Prostate gland (tissue), 2 donors: Measurements from ENCODE around the gene TACC2.

Experiments used
- CTCF ChIP-seq, 4 experiments: fragments of 200-600 bp in 2 of 4; fragments of 450-650 bp in 2 of 4; sonication (generic) in 2 of 4; IDR thresholded peaks; 1 replicate in 3 of 4; 2 replicates in 1 of 4; pipeline ENCODE4 v1.5.1; 2016 to 2019; ENCODE audit warnings: antibody characterized with exemption in 4 of 4, mild to moderate bottlenecking in 2 of 4, moderate library complexity in 2 of 4
- POLR2A ChIP-seq: fragments of 450-650 bp; IDR thresholded peaks from one replicate; pipeline ENCODE4 v1.6.1; 2016; ENCODE audit warnings: antibody characterized with exemption, mild to moderate bottlenecking
- POLR2AphosphoS5 ChIP-seq: sonication (generic); formaldehyde crosslinking; IDR thresholded peaks from one replicate; pipeline ENCODE4 v1.6.1; 2017; ENCODE audit warnings: antibody characterized with exemption

- no peak for TF ChIP-seq CTCF (IDR thresholded peaks at IDR 0.05)
- no peak for TF ChIP-seq POLR2AphosphoS5
- TF ChIP-seq POLR2A, result no peak
These were observed 305.0 kb downstream of the TACC2 start for GRCh38 chr10:122293961-122294380.
